OCI-LY1 (cell line): ENCODE measurements around the gene MATR3.

Source experiments
- H2AFZ ChIP-seq: fragments of 200-600 bp; sonication (generic), shearing (Covaris generic); 2 replicates; pipeline ENCODE4 v1.6.0; 2014; ENCODE audit warnings: antibody characterized with exemption, mild to moderate bottlenecking, low read length
- H3F3A ChIP-seq: fragments of 200-600 bp; sonication (generic), shearing (Covaris generic); 2 replicates; pipeline ENCODE4 v1.6.0; 2014; ENCODE audit warnings: mild to moderate bottlenecking, antibody characterized with exemption, low read length, moderate library complexity; ENCODE audit not compliant: insufficient read depth
- H3K27ac ChIP-seq: fragments of 200-600 bp; sonication (generic); 2 replicates; pipeline ENCODE4 v1.5.1; 2014; ENCODE audit warnings: low read length, mixed run types, mild to moderate bottlenecking, low read depth; ENCODE audit not compliant: poor library complexity, severe bottlenecking
- H3K27me3 ChIP-seq: fragments of 200-600 bp; sonication (generic); 2 replicates; pipeline ENCODE4 v1.6.0; 2014; ENCODE audit warnings: antibody characterized with exemption, mild to moderate bottlenecking, low read length, moderate library complexity; ENCODE audit not compliant: insufficient read depth
- H3K36me3 ChIP-seq: fragments of 200-600 bp; sonication (generic); 2 replicates; pipeline ENCODE4 v1.6.1; 2014; ENCODE audit warnings: mild to moderate bottlenecking, antibody characterized with exemption, low read length, moderate library complexity, mixed read lengths; ENCODE audit not compliant: insufficient read depth
- H3K4me1 ChIP-seq: fragments of 200-600 bp; sonication (generic); 2 replicates; pipeline ENCODE4 v1.5.1; 2014; ENCODE audit warnings: mild to moderate bottlenecking, low read length, moderate library complexity; ENCODE audit not compliant: insufficient read depth, severe bottlenecking
- H3K4me2 ChIP-seq: fragments of 200-600 bp; sonication (generic), shearing (Covaris generic); 2 replicates; pipeline ENCODE4 v1.6.1; 2014; ENCODE audit warnings: low read length
- H3K4me3 ChIP-seq: fragments of 200-600 bp; sonication (generic); 2 replicates; pipeline ENCODE4 v1.5.1; 2014; ENCODE audit warnings: low read length, low read depth, mild to moderate bottlenecking, mixed read lengths; ENCODE audit not compliant: poor library complexity, severe bottlenecking
- H3K79me2 ChIP-seq: fragments of 200-600 bp; shearing (Covaris generic); 2 replicates; pipeline ENCODE4 v1.6.1; 2016; ENCODE audit warnings: mixed run types, low read length, mixed read lengths; ENCODE audit not compliant: insufficient read depth
- H3K9ac ChIP-seq: fragments of 200-600 bp; sonication (generic), shearing (Covaris generic); 2 replicates; pipeline ENCODE4 v1.6.1; 2014; ENCODE audit warnings: mild to moderate bottlenecking, low read length, mixed read lengths
- H3K9me2 ChIP-seq: fragments of 200-600 bp; sonication (generic), shearing (Covaris generic); 2 replicates; pipeline ENCODE4 v1.6.1; 2014; ENCODE audit warnings: low read depth, mild to moderate bottlenecking, low read length, mixed read lengths
- H3K9me3 ChIP-seq: fragments of 200-600 bp; shearing (Covaris generic); 2 replicates; pipeline ENCODE4 v1.6.1; 2014; ENCODE audit warnings: low read length, mixed read lengths
- H4K20me1 ChIP-seq: fragments of 200-600 bp; sonication (generic), shearing (Covaris generic); 2 replicates; pipeline ENCODE4 v1.6.0; 2016; ENCODE audit warnings: mild to moderate bottlenecking, low read length; ENCODE audit not compliant: insufficient read depth
- CTCF ChIP-seq: fragments of 200-600 bp; sonication (generic), shearing (Covaris generic); IDR thresholded peaks from 2 replicates; pipeline ENCODE4 v1.5.1; 2017; ENCODE audit warnings: mild to moderate bottlenecking, antibody characterized with exemption, low read length, moderate library complexity, mixed read lengths
- EZH2 ChIP-seq: fragments of 200-600 bp; sonication (generic), shearing (Covaris generic); IDR thresholded peaks from 2 replicates; pipeline ENCODE4 v1.8.0; 2017; ENCODE audit warnings: borderline replicate concordance, mixed run types, mild to moderate bottlenecking, antibody characterized with exemption, low read length, moderate library complexity, mixed read lengths

MATR3 gene

GRCh38 chr5:139368613-139369012 lies 75.1 kb downstream of the MATR3 start:
- Histone ChIP-seq H3K36me3 (peaks cover 63% of the 10 kb centered on the region), H3K9ac (no peak overlapping the region), H3K9me2 (no peaks in the 10 kb centered on the region), H3K27me3 (no peaks in the 10 kb centered on the region), H3F3A (no peaks in the 10 kb centered on the region), H3K4me2 (no peak overlapping the region), H3K27ac (no peak overlapping the region), H2AFZ (no peak overlapping the region), H3K79me2 (no peaks in the 10 kb centered on the region), H3K4me3 (no peak overlapping the region), H3K9me3 (no peaks in the 10 kb centered on the region), H3K4me1 (no peaks in the 10 kb centered on the region), H4K20me1 (no peaks in the 10 kb centered on the region)
- TF ChIP-seq EZH2 (no peak), CTCF (peak; percentile 33; the same call in 1 of the 2 replicates)

GRCh38 chr5:139369181-139369580 lies 75.6 kb downstream of the MATR3 start:
- H4K20me1 ChIP-seq: no peaks in the 10 kb centered on the region
- no peaks in the 10 kb centered on the region for H3K27me3 ChIP-seq
- TF ChIP-seq EZH2 (no peak), CTCF (no peak)
- H3K36me3 ChIP-seq: peaks cover 57% of the 10 kb centered on the region
- H3K27ac ChIP-seq: no peak overlapping the region
- H3K9me3 ChIP-seq: no peaks in the 10 kb centered on the region
- H3K4me2 ChIP-seq: no peak overlapping the region
- H3F3A ChIP-seq: no peaks in the 10 kb centered on the region
- H3K4me1 ChIP-seq: no peaks in the 10 kb centered on the region
- no peaks in the 10 kb centered on the region for H3K79me2 ChIP-seq
- H3K9me2 ChIP-seq: no peaks in the 10 kb centered on the region
- H3K4me3 ChIP-seq: no peak overlapping the region
- no peak overlapping the region for H3K9ac ChIP-seq
- no peak overlapping the region for H2AFZ ChIP-seq

GRCh38 chr5:139371482-139372435 lies 78.2 kb downstream of the MATR3 start:
- TF ChIP-seq CTCF (no peak), EZH2 (no peak)
- no peaks in the 10 kb centered on the region for H3K4me1 ChIP-seq
- no peaks in the 10 kb centered on the region for H3F3A ChIP-seq
- no peak overlapping the region for H3K27ac ChIP-seq
- no peaks in the 10 kb centered on the region for H3K27me3 ChIP-seq
- H4K20me1 ChIP-seq: no peaks in the 10 kb centered on the region
- H3K9ac ChIP-seq: no peak overlapping the region
- H3K4me3 ChIP-seq: no peak overlapping the region
- no peaks in the 10 kb centered on the region for H3K9me3 ChIP-seq
- peaks cover 35% of the 10 kb centered on the region for H3K36me3 ChIP-seq
- no peak overlapping the region for H2AFZ ChIP-seq
- no peaks in the 10 kb centered on the region for H3K9me2 ChIP-seq
- H3K79me2 ChIP-seq: no peaks in the 10 kb centered on the region
- no peak overlapping the region for H3K4me2 ChIP-seq
